GM18526 (cell line): ENCODE data around the gene POU5F2.

Experiments used
- POLR2A ChIP-seq: IDR thresholded peaks from 3 replicates; pipeline ENCODE4 v1.6.1; 2011; ENCODE audit not compliant: insufficient read length; ENCODE audit errors: extremely low read depth

The POU5F2 gene

GRCh38 chr5:93723005-93723404 is 18.4 kb downstream of the POU5F2 start:
- no peak for TF ChIP-seq POLR2A

- no peak for TF ChIP-seq POLR2A
Measured at GRCh38 chr5:93722588-93722987, 18.8 kb downstream of the POU5F2 start.

GRCh38 chr5:93721511-93721910 is 19.9 kb downstream of the POU5F2 start:
- TF ChIP-seq POLR2A = no peak

GRCh38 chr5:93721071-93721470 is 20.3 kb downstream of the POU5F2 start:
- no peak for TF ChIP-seq POLR2A

GRCh38 chr5:93717162-93717561 is 24.2 kb downstream of the POU5F2 start:
- no peak for TF ChIP-seq POLR2A

- no peak for TF ChIP-seq POLR2A
Measured at GRCh38 chr5:93716453-93716852, 24.9 kb downstream of the POU5F2 start.

- no peak for TF ChIP-seq POLR2A
Measured at GRCh38 chr5:93715761-93716160, 25.6 kb downstream of the POU5F2 start.

- no peak for TF ChIP-seq POLR2A
Measured at GRCh38 chr5:93715327-93715726, 26.1 kb downstream of the POU5F2 start.

GRCh38 chr5:93708442-93708841 is 33.0 kb downstream of the POU5F2 start:
- no peak for TF ChIP-seq POLR2A

- no peak for TF ChIP-seq POLR2A
Measured at GRCh38 chr5:93705896-93706295, 35.5 kb downstream of the POU5F2 start.

GRCh38 chr5:93704996-93705395 is 36.4 kb downstream of the POU5F2 start:
- no peak for TF ChIP-seq POLR2A

- no peak for TF ChIP-seq POLR2A
Measured at GRCh38 chr5:93691997-93692396, 49.4 kb downstream of the POU5F2 start.
